H4 (cell line): ENCODE data around the gene SURF1. TPM values are rescaled to one million over a fixed set of nuclear protein-coding genes. Genes with fewer than 3 reads are reported as not detected.
"Not testable (repeated sequence)": the region's sequence is repeated elsewhere in the genome, so short reads cannot be mapped to it uniquely, and the experiment has no call there.

ENCODE experiments used
- DNase-seq: peaks from one replicate; pipeline ENCODE4 v3.0.0-alpha.2; 2015; ENCODE audit warnings: low spot score
- total RNA-seq: library from RNA; depleted of rRNA; stranded (reverse); fragments of >200 nt; shearing (Covaris generic); gene quantifications from 2 replicates; pipeline ENCODE4 v1.2.3, GENCODE V29; 2014

Gene SURF1
- total RNA-seq, 1 experiment from 2014 or later = 45.4 TPM

DNA sequence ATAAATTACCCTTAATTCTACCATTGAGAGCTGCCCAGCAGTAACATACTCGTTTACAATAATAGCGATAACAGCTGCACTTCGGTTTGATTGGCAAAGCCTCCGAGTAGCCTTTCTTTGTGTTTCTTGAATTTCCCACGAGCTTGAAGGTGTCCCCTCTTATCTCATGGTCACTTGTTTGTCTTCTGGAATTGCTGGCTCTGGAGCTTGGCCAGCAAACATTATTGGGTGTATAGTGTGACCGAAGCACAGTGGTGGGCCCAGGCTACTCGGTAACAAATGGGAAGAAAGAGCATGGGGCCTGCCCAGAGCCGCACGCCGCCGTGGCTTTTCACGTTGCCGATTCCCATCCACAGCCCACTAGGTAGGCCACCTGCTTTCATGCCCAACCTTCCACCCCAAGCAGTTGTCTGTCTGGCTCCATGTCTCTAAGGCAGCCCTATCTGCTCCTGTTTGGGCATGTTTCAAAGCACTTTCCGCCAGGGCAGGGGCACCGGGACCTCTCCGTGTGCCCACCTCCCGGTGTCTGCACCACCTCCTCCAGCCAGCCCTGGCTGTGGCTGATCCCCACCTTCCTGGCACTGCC, 28.5 kb upstream of the SURF1 start:
- no peak for DNase-seq

DNA sequence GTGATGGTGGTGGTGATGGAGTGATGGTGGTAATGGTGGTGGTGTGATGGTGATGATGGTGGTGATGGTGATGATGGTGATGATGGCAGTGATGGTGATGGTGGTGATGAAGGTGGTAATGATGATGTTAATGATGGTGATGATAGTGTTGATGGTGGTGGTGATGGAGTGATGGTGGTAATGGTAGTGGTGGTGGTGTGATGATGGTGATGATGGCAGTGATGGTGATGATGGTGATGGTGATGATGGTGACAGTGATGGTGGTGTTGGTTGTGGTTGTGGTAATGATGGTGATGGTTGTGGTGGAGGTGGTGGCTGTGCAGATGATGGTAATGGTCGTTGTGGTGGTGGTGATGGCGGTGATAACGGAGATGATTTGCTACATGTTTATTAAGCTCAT, 27.2 kb upstream of the SURF1 start:
- DNase-seq = no peak

GRCh38 chr9:133382507-133383141, 26.3 kb upstream of the SURF1 start:
- no peak for DNase-seq

- no peak for DNase-seq
Measured at GRCh38 chr9:133380734-133381133, 24.4 kb upstream of the SURF1 start.

DNA sequence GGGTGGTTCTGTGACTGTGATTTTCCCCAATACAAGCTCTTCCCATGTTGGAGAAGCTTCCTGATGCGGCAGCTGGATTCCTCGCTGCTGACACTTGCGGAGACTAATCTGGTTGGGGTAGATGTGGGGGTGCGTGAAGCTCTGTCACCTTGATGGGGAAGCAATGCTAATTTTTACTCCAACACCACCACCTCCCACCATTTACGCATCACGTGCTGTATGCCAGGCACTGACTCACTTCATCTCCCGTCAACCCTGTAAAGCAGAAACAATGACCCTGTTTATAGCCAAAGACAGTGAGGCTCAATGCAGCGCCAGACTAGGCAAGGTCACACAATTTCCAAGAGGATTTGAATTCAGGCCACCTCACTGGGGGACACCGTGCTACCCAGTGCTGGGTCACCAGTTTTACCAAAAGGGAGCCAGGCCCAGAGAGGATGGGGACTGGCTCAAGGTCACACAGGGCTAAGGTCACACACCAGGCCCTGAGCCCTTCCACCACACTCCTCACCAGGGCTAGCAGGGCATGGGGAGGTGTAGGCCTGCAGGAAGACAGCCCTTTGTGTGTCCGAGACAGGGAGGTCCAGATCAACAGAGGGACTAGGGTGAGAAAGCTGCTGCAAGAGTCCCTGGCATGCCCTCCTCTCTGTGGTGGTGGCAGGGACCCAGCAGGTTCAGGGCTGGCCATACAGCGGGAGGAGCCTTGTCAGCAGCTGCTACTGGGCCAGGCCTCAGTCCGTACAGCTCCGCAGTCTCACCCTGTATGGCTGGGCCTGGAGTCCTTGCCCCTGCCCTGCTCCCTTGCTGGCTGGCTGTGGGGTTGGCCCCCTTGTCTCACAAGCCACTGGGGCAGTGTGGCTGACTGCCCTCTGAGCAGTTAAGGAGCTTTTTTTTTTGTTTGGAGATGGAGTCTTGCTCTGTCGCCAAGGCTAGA, 23.1 kb upstream of the SURF1 start:
- DNase-seq = no peak

DNA sequence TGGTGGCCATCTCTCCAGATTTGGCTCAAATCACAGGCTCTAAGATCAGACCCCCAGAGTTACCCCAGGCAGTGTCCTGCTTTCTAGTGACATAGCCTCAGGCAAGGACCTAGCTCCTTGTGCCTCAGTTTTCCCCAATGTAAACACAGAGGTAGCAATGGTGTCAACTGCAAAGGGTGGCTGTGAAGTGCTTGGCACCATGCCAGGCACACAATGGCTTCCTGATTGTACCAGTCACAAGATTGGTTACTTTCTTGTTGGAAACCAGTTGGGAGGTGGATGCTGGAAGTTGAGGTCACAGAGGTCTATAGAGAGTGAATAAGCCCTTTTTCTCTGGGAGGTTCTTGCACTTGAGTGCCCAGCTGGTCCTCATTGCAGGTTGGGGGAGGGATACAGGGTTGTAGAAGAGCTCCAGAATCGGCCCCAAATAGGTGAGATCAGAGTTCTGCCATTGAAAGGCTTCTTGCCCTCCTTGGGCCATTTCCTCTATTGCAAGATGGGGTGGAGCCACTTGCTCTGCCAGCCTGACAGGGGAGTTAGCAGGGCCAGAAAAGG, 22.2 kb upstream of the SURF1 start:
- no peak for DNase-seq

GRCh38 chr9:133377721-133378216, 21.5 kb upstream of the SURF1 start:
- DNase-seq = peak; percentile 27

DNA sequence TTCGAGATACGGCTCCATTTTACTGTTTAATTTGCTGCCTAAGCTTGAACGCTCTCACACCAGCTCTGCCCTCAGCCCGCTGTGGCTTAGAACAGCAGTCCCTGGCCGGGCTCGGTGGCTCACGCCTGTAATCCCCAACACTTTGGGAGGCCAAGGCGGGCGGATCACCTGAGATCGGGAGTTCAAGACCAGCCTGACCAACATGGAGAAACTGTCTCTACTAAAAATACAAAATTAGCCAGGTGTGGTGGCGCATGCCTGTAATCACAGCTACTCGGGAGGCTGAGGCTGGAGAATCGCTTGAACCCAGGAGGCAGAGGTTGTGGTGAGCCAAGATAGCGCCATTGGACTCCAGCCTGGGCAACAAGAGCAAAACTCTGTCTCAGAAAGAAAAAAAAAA, 21.0 kb upstream of the SURF1 start:
- DNase-seq = not testable (repeated sequence)

DNA sequence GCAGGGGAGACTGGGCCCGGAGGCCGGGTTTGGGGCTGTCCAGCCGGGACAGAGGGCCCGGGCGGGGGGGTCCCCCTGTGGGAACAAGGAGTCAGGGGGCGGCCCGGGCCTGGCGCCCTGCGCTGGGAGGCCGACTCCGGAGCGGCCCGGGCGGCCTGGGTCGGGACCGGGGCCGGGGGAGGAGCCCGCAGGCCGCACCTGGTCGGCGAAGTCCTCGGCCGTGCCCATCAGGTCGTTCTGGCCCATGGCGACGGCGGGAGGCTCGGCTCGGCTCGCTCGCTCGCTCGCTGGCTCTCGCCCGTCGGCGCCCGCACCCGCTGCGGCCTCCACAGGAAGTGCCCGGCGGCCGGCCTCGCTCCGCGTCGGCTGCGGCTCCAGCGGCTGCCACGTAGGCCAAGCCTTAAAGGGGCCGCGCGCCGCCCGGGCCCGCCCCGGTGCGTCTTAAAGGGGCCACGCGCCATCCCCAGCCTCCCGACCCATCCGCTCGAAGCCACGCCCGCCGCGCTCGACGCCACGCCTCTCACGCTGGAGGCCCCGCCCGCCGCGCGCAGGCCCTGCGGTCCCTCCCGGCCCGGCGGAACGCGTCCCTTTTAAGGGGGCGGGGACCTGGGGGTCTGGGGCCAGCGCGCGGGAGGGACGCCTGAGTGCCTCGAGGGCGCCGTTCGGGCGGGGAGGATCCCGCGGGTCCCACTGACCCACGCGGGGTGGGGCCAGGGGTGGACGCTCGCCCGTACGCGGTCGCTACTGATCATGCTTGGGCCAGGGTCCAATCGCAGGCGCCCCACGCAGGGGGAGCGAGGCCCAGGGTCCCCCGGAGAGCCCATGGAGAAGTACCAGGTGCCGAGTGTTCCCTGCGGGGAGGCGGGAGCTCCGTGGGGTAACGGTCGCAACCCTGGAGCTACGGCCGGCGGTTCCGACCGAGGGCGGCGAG, 19.7 kb upstream of the SURF1 start, which contains the start of the genes STKLD1 and SURF4:
STKLD1 (plus strand) TSS at position 643 of the 931 bp plus-strand sequence; CDS start at position 751, 108 bp downstream.
SURF4 (minus strand) TSS at position 337 of the 931 bp plus-strand sequence; CDS start at position 246, 91 bp downstream.
- DNase-seq = peak; percentile 87

DNA sequence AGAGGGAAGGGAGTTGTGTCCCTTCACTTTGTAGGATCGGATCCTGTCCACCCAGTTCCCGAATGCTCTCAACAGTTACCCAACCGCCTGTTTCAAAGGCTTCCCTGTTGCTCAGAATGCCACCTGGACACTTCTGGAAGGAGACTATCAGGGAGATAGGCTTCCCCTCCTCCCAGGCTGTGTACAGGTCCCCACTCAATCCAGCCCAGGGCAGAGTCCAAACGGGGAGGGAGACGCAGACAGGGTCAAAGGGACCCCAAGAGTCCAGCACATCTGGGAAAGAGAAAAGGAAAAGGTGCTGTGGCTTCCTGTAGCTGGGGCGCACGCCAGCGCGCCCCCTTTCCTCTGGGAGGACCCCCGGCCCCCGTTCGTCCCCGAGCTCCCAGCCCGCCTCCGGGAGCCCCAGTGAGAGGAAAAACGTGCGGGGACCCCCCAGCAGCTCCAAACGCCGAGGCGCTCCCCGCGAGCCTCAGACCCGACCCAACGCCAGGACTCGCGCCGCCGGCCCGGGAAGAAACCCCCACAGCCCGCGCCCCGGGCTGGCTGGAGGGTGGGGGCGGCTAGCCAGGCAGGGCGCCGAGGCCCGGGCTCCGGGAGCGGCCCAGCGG, 18.9 kb upstream of the SURF1 start:
- no peak for DNase-seq

DNA sequence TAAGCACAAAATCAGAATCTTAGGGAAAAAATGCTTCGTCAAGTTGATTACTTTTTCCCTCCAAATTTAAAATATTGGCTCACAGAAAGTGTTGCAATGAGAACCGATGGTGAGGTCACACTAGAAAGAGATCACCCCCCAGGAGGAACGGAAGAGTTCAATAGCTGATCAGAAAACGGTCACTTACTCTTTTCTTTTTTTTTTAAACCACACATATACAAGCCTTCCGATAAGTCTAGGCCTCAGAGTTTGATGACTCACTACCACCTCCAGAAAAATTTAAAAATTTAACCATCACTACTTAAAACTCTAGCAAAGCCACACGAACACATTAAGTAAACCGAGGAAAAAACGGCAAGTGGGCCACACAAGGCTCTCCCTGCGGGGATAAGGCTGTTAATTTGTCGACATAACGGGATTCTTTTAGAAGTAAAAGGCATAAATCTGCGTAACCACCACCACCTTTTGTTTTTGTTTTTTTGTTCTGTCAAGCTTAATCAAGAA, 18.4 kb upstream of the SURF1 start:
- no peak for DNase-seq

- DNase-seq = no peak
Measured at GRCh38 chr9:133372144-133372543, 15.9 kb upstream of the SURF1 start.

DNA sequence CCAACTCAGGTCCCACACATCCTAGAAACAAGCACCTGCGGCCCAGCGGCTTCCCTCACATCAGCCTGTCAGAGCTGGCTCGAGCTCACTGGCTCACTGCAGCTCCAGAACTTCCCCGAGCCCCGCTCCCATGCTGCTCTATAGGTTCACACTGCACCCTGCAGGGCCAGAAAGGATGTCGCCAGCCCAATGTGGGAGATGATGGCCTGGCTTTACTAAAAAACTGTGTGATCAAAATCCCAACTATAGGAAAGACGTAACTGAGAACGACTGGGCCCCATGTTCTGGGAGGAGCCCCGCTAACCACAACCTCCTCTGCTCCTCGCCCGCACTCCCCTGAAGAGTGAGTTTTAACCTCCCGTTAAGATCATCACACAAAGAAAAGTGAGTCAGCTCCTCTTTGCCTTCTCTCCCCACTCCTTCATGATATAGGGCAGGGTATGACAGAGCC, 15.0 kb upstream of the SURF1 start:
- no peak for DNase-seq

DNA sequence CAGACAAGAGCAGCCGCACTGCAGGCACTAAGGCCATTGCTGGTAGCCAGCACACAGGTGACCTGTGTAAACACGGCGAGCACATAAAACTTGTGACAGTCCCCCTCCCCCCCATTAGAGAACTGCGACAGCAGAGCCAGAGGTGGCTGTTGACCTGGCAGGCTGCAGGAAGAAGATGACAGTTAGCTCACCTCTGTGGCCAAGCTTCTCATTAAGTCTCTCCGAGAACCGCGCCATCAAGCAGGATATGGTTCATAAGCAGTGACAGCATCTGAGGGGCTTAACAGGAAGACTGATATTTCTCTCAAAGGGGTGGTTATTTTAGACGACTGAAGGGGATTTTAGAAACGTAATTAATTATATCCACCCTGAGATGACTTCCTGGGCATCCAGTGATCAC, 14.4 kb upstream of the SURF1 start:
- DNase-seq = no peak

DNA sequence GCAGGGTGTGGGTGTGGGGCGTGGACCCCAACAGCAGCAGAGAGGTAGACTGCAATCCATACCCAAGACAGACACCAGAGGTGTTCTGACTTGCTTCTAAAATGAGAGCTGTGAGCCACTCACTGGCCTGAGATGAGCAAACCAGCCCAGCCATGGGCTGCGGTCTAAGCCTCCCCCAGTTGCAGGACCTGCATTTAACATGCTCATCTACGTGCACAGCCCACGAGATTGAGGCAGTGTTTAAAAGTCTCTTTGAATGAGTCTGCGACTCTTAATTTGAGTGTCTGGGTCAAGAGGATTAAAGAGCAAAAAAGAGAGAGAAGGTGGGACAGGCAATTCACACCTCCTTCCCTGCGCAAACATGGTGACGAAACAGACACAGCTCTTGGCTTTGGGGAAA, 13.6 kb upstream of the SURF1 start:
- DNase-seq = no peak

DNA sequence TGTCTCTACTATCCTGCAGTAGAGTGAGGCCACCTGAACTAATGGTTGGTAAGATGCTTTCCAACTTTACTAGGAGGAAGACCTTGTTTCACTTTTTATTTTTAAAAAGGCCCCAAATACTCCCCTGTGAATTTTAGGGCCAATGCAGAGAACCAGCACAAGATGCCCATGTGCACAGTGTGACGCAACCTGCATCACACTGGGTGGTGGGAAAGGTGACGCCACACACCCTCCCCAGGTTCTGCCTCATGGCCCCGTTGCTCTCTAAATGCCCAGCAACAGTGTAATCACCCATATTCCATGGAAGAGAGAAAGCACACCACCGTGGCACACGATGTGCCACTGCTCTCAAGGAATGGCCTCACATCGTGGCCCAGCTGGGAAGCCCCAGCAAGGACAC, 13.1 kb upstream of the SURF1 start:
- no peak for DNase-seq

DNA sequence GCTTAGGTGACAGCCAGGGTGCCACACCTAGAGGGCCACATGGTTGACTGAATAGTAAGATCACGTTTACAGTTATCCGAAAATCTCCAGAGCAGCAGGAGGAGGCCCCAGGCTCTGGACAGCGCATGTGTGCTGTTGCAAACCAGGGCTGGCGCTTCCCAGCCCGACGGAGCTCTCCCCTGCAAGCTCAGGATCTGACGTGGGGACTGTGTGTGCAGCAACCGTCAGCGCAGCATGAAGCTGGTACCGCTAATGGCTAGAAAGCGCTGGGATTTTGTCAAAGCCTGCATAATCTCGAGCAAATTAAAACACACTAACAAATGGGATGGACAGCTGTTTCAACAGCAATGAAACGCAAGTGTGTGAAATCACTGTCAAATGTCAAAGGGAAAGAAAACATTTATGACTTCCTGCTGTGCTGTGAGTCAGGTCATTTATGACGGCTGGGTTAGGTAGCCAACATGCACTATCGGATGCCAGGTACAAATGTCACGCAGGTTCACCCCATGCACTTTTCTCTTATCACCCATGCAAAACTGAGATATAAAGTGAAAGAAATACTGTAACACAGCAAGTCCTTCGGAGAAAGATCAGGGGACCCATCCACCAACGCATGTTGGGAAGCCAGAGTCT, 12.1 kb upstream of the SURF1 start:
- DNase-seq = no peak

- DNase-seq = no peak
Measured at GRCh38 chr9:133367778-133368177, 11.5 kb upstream of the SURF1 start.

GRCh38 chr9:133367221-133367620, 10.9 kb upstream of the SURF1 start:
- DNase-seq = no peak

DNA sequence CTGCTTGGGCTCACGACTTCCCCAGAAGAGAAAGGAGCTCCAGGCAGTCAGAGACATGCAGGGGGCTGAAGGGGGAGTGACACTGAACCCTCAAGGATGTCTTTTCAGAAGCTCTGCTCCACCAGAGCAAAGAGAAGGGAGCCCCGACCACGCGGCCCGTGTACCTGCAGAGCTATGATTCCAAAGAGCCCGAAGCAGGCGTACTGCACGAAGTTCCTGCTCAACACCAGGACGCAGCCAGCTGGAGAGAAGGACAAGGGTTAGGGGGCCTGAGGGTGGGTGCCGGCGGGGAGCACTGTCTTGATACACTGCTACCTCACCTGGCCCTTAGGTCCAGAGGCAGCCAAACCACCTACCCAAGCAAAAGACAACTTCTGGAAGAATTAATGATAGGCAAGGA, 10.1 kb upstream of the SURF1 start:
- no peak for DNase-seq
